Measurements from ENCODE around the gene KPNA1.
"Not testable (repeated sequence)": the region's sequence is repeated elsewhere in the genome, so short reads cannot be mapped to it uniquely, and the experiment has no call there.

KPNA1 gene

DNA sequence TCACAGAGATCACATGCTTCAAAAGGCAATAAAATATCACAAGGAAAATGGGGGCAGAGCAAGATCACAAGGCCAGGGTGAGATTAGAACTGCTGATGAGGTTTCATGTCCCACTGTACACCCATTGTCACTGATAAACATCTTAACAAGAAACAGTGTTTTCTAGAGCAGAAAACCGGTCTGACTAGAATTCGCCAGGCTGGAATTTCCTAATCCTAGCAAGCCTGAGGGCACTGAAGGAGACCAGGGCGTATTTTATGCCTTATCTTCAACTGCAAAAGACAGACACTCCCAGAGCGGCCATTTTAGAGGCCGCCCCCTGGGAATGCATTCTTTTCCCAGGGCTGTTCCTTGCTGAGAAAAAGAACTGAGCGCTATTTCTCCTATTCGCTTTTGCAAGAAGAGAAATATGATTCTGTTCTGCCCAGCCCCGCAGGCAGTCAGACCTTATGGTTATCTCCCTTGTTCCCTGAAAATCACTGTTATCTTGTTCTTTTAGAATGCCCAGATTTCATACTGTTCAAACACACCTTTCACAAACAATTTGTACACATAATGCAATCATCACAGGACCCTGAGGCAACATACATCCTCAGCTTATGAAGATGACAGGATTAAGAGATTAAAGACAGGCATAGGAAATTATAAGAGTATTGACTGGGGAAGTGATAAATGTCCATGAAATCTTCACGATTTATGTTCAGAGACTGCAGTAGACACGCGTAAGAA, 70.8 kb downstream of the KPNA1 start:
- H3K9me3 ChIP-seq (ENCODE audit: control insufficient read depth, insufficient read depth, low read length); H3K9ac ChIP-seq (ENCODE audit: low read depth, low read length); H3K4me1 ChIP-seq (ENCODE audit: insufficient read depth, low read length): not testable (repeated sequence)
- H3K36me3 ChIP-seq (ENCODE audit: insufficient read depth, low read length), result peaks cover 22% of the 10 kb centered on the region

GRCh38 chr3:122443090-122443489, 71.6 kb downstream of the KPNA1 start:
- H3K9ac ChIP-seq (ENCODE audit: low read depth, low read length), result no peak overlapping the region
- 0 out of 2 replicates have a peak, but pooled peaks cover 6% of the 10 kb centered on the region for H3K4me1 ChIP-seq (ENCODE audit: insufficient read depth, low read length)
- H3K9me3 ChIP-seq (ENCODE audit: control insufficient read depth, insufficient read depth, low read length), result 0 out of 2 replicates have a peak, but pooled peaks cover 3% of the 10 kb centered on the region
- H3K36me3 ChIP-seq (ENCODE audit: insufficient read depth, low read length), result peaks cover 22% of the 10 kb centered on the region

GRCh38 chr3:122435950-122436349, 78.8 kb downstream of the KPNA1 start:
- Histone ChIP-seq H3K9me3 (ENCODE audit: control insufficient read depth, insufficient read depth, low read length) (peaks cover 4% of the 10 kb centered on the region; the same call in 1 of the 2 replicates), H3K4me1 (ENCODE audit: insufficient read depth, low read length) (no peaks in the 10 kb centered on the region), H3K36me3 (ENCODE audit: insufficient read depth, low read length) (peaks cover 36% of the 10 kb centered on the region), H3K9ac (ENCODE audit: low read depth, low read length) (no peak overlapping the region)

DNA sequence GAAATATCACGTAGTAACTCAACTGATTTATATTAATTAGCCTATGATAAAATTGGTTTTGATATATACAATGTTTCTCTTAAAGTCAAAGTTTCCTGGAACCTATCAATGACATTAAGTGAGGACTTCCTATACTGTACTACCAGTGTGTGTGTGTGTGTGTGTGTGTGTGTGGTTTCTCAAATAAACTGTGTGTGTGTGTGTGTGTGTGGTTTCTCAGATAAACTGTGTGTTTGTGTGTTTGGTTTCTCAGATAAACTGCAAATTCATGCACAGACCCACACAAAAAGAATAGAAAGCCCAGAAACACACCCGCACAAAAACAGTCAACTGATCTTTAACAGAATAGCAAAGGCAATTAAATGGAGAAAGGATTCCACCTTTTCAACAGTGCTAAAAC, 84.4 kb downstream of the KPNA1 start:
- no peaks in the 10 kb centered on the region for H3K4me1 ChIP-seq (ENCODE audit: insufficient read depth, low read length)
- H3K36me3 ChIP-seq (ENCODE audit: insufficient read depth, low read length), result peaks cover 23% of the 10 kb centered on the region
- no peaks in the 10 kb centered on the region for H3K9me3 ChIP-seq (ENCODE audit: control insufficient read depth, insufficient read depth, low read length)
- H3K9ac ChIP-seq (ENCODE audit: low read depth, low read length), result no peak overlapping the region

DNA sequence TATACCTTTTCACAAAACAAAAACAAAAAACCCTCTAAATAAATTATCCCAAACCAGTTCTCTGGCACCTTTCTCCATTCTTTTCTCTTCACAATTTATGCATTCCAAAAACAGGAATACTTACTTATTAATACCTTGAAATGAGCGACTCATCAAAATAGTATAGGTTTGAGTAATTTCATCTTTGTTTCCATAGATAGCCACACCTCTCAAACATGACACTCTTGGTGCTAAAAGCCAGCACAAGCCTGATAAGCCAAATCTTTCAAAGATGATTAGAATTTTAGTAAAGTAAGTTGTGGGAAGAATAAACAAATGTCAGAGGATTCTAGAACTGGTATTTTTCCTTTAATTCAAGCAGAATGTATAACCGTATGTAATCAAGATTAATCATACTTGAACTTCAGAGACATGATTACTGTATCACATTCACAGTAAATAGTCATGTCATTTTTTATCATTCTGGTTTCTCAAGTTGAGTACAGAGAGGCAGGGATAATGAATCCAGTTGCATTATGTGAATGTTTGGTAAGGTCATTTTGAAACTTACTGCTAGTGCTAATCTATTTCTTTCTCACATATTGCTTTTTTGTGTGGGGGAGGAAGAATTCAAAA, 86.8 kb downstream of the KPNA1 start:
- peaks cover 17% of the 10 kb centered on the region for H3K36me3 ChIP-seq (ENCODE audit: insufficient read depth, low read length)
- no peaks in the 10 kb centered on the region for H3K4me1 ChIP-seq (ENCODE audit: insufficient read depth, low read length)
- no peaks in the 10 kb centered on the region for H3K9me3 ChIP-seq (ENCODE audit: control insufficient read depth, insufficient read depth, low read length)
- H3K9ac ChIP-seq (ENCODE audit: low read depth, low read length), result no peak overlapping the region

DNA sequence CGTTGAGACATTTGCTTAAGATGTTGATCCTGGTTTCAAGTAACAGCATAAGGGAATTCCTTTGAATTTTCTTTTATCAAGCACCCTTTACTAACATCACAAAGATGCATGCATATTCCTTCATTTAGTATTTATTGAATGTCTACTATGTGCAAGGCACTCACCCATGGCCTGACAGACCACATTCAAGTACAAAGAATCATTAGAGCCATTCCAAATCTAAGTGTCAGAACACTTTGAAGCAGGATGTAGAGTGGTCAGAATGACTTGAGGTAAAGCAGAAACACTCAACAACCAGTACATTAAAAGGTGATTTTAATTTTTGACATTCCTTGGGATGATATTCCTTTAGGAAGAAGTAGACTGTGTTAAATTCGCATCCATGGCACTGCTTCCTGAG, 92.9 kb downstream of the KPNA1 start:
- H3K9me3 ChIP-seq (ENCODE audit: control insufficient read depth, insufficient read depth, low read length), result no peaks in the 10 kb centered on the region
- H3K4me1 ChIP-seq (ENCODE audit: insufficient read depth, low read length), result no peaks in the 10 kb centered on the region
- peaks cover 9% of the 10 kb centered on the region for H3K36me3 ChIP-seq (ENCODE audit: insufficient read depth, low read length)
- no peak overlapping the region for H3K9ac ChIP-seq (ENCODE audit: low read depth, low read length)

GRCh38 chr3:122421101-122421500, 93.6 kb downstream of the KPNA1 start:
- H3K9ac ChIP-seq (ENCODE audit: low read depth, low read length), result no peak overlapping the region
- H3K36me3 ChIP-seq (ENCODE audit: insufficient read depth, low read length), result peaks cover 2% of the 10 kb centered on the region; the same call in 1 of the 2 replicates
- H3K4me1 ChIP-seq (ENCODE audit: insufficient read depth, low read length), result no peaks in the 10 kb centered on the region
- no peaks in the 10 kb centered on the region for H3K9me3 ChIP-seq (ENCODE audit: control insufficient read depth, insufficient read depth, low read length)

- Histone ChIP-seq H3K9ac (ENCODE audit: low read depth, low read length) (peak overlapping the region; percentile 85), H3K4me1 (ENCODE audit: insufficient read depth, low read length) (no peaks in the 10 kb centered on the region), H3K36me3 (ENCODE audit: insufficient read depth, low read length) (no peaks in the 10 kb centered on the region; the same call in 1 of the 2 replicates), H3K9me3 (ENCODE audit: control insufficient read depth, insufficient read depth, low read length) (no peaks in the 10 kb centered on the region)
These were observed 97.8 kb downstream of the KPNA1 start for GRCh38 chr3:122416966-122417365.

- Histone ChIP-seq H3K36me3 (ENCODE audit: insufficient read depth, low read length) (no peaks in the 10 kb centered on the region), H3K9ac (ENCODE audit: low read depth, low read length) (peak within 1 kb of the TSS; percentile 85), H3K9me3 (ENCODE audit: control insufficient read depth, insufficient read depth, low read length) (no peaks in the 10 kb centered on the region), H3K4me1 (ENCODE audit: insufficient read depth, low read length) (no peaks in the 10 kb centered on the region)
These were observed 98.7 kb downstream of the KPNA1 start, which contains the start of gene WDR5B for GRCh38 chr3:122415762-122416654. TSS of gene WDR5B (minus strand) at chr3:122416062. CDS start at chr3:122415528, 534 bp downstream.

DNA sequence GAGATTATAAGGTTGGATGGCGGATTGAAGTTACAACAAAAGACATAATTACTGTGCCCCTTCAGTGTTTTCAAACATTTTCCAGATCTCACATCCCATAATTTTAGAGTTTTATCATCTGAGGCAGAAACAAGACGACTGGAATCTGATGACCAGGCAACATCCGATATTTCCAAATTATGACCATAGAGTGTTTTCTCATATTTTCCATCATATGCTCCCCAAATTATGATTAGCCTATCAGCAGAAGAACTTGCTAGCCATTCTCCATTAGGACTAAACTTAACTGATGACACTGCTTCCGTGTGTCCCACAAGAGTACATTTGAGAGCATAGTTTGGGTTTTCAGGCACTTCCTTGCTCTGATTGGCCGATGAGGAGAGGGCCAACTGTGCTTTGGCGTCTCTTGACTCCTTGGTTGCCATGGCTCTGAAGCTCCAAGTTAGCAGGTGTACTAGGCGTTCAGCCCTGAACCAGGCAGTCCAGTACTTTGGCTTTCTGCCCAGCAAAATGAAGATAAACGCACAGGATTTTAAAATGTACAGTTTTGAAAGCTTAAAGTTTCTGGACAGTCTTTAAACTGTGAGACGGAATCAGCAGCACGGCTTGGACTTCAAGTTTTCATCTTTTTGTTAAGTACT, 99.5 kb downstream of the KPNA1 start:
- Histone ChIP-seq H3K9me3 (ENCODE audit: control insufficient read depth, insufficient read depth, low read length) (no peaks in the 10 kb centered on the region), H3K9ac (ENCODE audit: low read depth, low read length) (peak overlapping the region; percentile 85; the same call in 1 of the 2 replicates), H3K4me1 (ENCODE audit: insufficient read depth, low read length) (no peaks in the 10 kb centered on the region), H3K36me3 (ENCODE audit: insufficient read depth, low read length) (no peaks in the 10 kb centered on the region; the same call in 1 of the 2 replicates)

- no peaks in the 10 kb centered on the region for H3K9me3 ChIP-seq (ENCODE audit: control insufficient read depth, insufficient read depth, low read length)
- H3K4me1 ChIP-seq (ENCODE audit: insufficient read depth, low read length), result no peaks in the 10 kb centered on the region
- no peak overlapping the region for H3K9ac ChIP-seq (ENCODE audit: low read depth, low read length)
- no peaks in the 10 kb centered on the region; the same call in 1 of the 2 replicates for H3K36me3 ChIP-seq (ENCODE audit: insufficient read depth, low read length)
These were observed 100.3 kb downstream of the KPNA1 start for GRCh38 chr3:122414391-122414790.

DNA sequence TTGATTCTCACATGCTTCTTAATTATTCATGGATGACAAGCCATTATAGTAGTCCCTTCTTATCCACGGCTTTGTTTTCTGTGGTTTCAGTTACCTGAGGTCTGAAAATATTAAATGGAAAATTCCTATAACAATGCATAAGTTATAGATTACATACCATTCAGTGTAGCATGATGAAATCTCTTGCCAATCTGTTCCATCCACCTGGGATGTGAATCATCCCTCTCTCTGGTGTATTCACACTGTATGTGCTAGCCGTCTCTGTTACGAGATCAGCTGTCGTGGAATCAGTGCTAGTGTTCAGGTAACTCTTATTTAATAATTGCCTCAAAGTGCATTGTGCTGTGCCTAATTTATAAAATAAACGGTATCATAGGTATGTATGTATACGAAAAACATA, 104.1 kb downstream of the KPNA1 start:
- no peaks in the 10 kb centered on the region for H3K4me1 ChIP-seq (ENCODE audit: insufficient read depth, low read length)
- H3K9ac ChIP-seq (ENCODE audit: low read depth, low read length), result no peak overlapping the region
- H3K9me3 ChIP-seq (ENCODE audit: control insufficient read depth, insufficient read depth, low read length), result no peaks in the 10 kb centered on the region
- no peaks in the 10 kb centered on the region; the same call in 1 of the 2 replicates for H3K36me3 ChIP-seq (ENCODE audit: insufficient read depth, low read length)

DNA sequence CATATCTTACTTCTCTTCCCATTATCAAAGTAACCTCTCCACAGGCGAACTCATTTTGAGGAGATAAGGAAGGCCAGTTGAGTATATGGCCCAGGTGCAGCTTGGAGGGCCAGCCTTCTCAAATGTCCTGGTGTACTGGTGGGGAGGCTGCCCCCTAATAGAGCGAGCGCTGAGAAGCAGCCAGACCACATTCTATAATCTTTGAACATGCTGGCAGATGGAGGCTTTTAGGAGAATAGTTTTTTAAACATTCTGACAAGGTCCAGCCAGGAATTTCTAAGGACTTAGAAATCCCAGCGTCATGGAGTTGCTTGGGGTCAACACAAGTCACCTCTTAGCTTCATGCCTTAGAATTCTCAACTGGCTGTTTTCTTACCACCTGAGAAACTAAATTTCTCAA, 104.6 kb downstream of the KPNA1 start:
- no peaks in the 10 kb centered on the region for H3K4me1 ChIP-seq (ENCODE audit: insufficient read depth, low read length)

GRCh38 chr3:122409446-122409845, 105.3 kb downstream of the KPNA1 start:
- Histone ChIP-seq H3K4me1 (ENCODE audit: insufficient read depth, low read length) (no peaks in the 10 kb centered on the region), H3K36me3 (ENCODE audit: insufficient read depth, low read length) (no peaks in the 10 kb centered on the region; the same call in none of the 2 replicates), H3K9ac (ENCODE audit: low read depth, low read length) (no peak overlapping the region), H3K9me3 (ENCODE audit: control insufficient read depth, insufficient read depth, low read length) (no peaks in the 10 kb centered on the region)

More for the DNA sequence above, 104.6 kb downstream of the KPNA1 start:
- Histone ChIP-seq H3K36me3 (ENCODE audit: insufficient read depth, low read length) (no peaks in the 10 kb centered on the region; the same call in none of the 2 replicates), H3K9me3 (ENCODE audit: control insufficient read depth, insufficient read depth, low read length) (no peaks in the 10 kb centered on the region), H3K9ac (ENCODE audit: low read depth, low read length) (no peak overlapping the region)

All from ES-I3 (cell line).